Ovary (tissue), 3 donors: Measurements from ENCODE around the gene FUCA1.

Experiments used
- EP300 ChIP-seq: sonication (generic); formaldehyde crosslinking; IDR thresholded peaks from one replicate; pipeline ENCODE4 v1.6.1; 2017; ENCODE audit warnings: antibody characterized with exemption
- POLR2A ChIP-seq: fragments of 450-650 bp; IDR thresholded peaks from one replicate; pipeline ENCODE4 v1.6.1; 2017; ENCODE audit warnings: antibody characterized with exemption, mild to moderate bottlenecking, moderate library complexity
- TF ChIP-seq, protein P1 (sequence below), 3 donors: fragments of 450-650 bp in 2 of 3; fragments of 200-600 bp in 1 of 3; IDR thresholded peaks; one replicate each; pipeline versions ENCODE4 v1.5.1 to v1.8.0; 2016 to 2022; ENCODE audit warnings: antibody characterized with exemption in 3 of 3, mild to moderate bottlenecking in 1 of 3
- donor health status: DM: no; HTN: no; CAD: no.

DNA sequence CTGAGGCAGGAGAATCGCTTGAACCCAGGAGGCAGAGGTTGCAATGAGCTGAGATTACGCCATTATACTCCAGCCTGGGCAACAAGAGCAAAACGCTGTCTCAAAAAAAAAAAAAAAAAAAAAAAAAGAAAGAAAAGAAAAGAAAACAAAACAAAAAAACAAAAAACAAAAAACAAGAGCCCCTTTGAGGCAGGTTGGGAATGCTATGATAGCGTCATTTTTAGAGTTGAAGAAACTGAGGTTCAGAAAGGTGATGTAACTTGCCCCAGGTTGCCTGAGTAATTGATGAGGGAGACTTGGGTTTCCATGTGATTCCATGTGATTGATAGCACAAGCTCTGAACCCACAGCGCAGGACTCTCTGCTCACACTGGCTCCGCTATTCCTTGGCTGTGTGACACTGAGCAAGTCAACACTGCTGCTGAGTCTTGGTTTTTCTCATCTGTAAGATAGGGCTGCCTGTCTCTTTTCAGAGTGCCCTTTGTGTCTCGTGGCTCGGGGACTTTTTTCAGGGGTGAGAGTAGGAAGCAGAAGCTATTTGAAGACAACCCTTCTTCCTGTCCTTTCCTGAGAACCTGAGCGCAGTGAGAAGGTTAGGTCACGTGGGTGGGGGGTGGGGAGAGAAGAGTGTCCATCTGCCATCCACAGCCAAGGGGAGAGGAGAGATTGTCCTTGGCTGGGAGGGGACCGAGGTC, 42.6 kb upstream of the FUCA1 start:
- TF ChIP-seq, protein P1, sequence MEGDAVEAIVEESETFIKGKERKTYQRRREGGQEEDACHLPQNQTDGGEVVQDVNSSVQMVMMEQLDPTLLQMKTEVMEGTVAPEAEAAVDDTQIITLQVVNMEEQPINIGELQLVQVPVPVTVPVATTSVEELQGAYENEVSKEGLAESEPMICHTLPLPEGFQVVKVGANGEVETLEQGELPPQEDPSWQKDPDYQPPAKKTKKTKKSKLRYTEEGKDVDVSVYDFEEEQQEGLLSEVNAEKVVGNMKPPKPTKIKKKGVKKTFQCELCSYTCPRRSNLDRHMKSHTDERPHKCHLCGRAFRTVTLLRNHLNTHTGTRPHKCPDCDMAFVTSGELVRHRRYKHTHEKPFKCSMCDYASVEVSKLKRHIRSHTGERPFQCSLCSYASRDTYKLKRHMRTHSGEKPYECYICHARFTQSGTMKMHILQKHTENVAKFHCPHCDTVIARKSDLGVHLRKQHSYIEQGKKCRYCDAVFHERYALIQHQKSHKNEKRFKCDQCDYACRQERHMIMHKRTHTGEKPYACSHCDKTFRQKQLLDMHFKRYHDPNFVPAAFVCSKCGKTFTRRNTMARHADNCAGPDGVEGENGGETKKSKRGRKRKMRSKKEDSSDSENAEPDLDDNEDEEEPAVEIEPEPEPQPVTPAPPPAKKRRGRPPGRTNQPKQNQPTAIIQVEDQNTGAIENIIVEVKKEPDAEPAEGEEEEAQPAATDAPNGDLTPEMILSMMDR (IDR thresholded peaks at IDR 0.05): no peak
- TF ChIP-seq POLR2A: no peak
- no peak for TF ChIP-seq EP300
